ENCODE data around the gene SLC38A3. TPM values are rescaled to one million over a fixed set of nuclear protein-coding genes. Genes with fewer than 3 reads are reported as not detected.

SLC38A3 gene
- polyA plus RNA-seq, 1 experiment, result 0.22 TPM

GRCh38 chr3:50165910-50166538 is 39.0 kb upstream of the SLC38A3 start:
- no peaks in the 10 kb centered on the region for H3K27me3 ChIP-seq (ENCODE audit: control insufficient read depth, insufficient read depth, low read length)
- no peak for DNase-seq (ENCODE audit: low read depth)
- ChIA-PET POLR2A (interaction anchor here (0.6 kb wide), 1 partner anchor 40 kb away, joined by 4 read pairs; no protein-coding TSS in a partner anchor), CTCF (interaction anchor here (0.6 to 1.9 kb wide), 6 partner anchors 9 to 56 kb away, joined by 3 to 9 read pairs (median 6); no protein-coding TSS in a partner anchor)
- no peaks in the 10 kb centered on the region; the same call in 1 of the 2 replicates for H3K36me3 ChIP-seq (ENCODE audit: control insufficient read depth, insufficient read depth, low read length)
- TF ChIP-seq CTCF (IDR thresholded peaks at IDR 0.05; ENCODE audit: insufficient read depth, low read depth, low read length), result no peak
- no peak overlapping the region for H3K4me3 ChIP-seq (ENCODE audit: low read depth, low read length)

GRCh38 chr3:50166620-50167019 is 38.5 kb upstream of the SLC38A3 start:
- DNase-seq (ENCODE audit: low read depth), result no peak
- no peak for TF ChIP-seq CTCF (IDR thresholded peaks at IDR 0.05; ENCODE audit: insufficient read depth, low read depth, low read length)
- Histone ChIP-seq H3K36me3 (ENCODE audit: control insufficient read depth, insufficient read depth, low read length) (no peaks in the 10 kb centered on the region), H3K4me3 (ENCODE audit: low read depth, low read length) (no peak overlapping the region), H3K27me3 (ENCODE audit: control insufficient read depth, insufficient read depth, low read length) (no peaks in the 10 kb centered on the region)
- POLR2A ChIA-PET, result no interaction called here
- CTCF ChIA-PET, result no interaction called here

- no peak for TF ChIP-seq CTCF (IDR thresholded peaks at IDR 0.05; ENCODE audit: insufficient read depth, low read depth, low read length)
- Histone ChIP-seq H3K36me3 (ENCODE audit: control insufficient read depth, insufficient read depth, low read length) (no peaks in the 10 kb centered on the region), H3K27me3 (ENCODE audit: control insufficient read depth, insufficient read depth, low read length) (no peaks in the 10 kb centered on the region), H3K4me3 (ENCODE audit: low read depth, low read length) (no peak overlapping the region)
- POLR2A ChIA-PET, result no interaction called here
- CTCF ChIA-PET, result no interaction called here
- no peak for DNase-seq (ENCODE audit: low read depth)
Measured at GRCh38 chr3:50167069-50167840, 37.8 kb upstream of the SLC38A3 start.

GRCh38 chr3:50167841-50168209 is 37.2 kb upstream of the SLC38A3 start:
- ChIA-PET CTCF (no interaction called here), POLR2A (no interaction called here)
- TF ChIP-seq CTCF (IDR thresholded peaks at IDR 0.05; ENCODE audit: insufficient read depth, low read depth, low read length), result no peak
- Histone ChIP-seq H3K27me3 (ENCODE audit: control insufficient read depth, insufficient read depth, low read length) (no peaks in the 10 kb centered on the region), H3K36me3 (ENCODE audit: control insufficient read depth, insufficient read depth, low read length) (no peaks in the 10 kb centered on the region), H3K4me3 (ENCODE audit: low read depth, low read length) (no peak overlapping the region)
- no peak for DNase-seq (ENCODE audit: low read depth)

- H3K27me3 ChIP-seq (ENCODE audit: control insufficient read depth, insufficient read depth, low read length), result no peaks in the 10 kb centered on the region
- POLR2A ChIA-PET, result no interaction called here
- H3K4me3 ChIP-seq (ENCODE audit: low read depth, low read length), result no peak overlapping the region
- no peak for TF ChIP-seq CTCF (IDR thresholded peaks at IDR 0.05; ENCODE audit: insufficient read depth, low read depth, low read length)
- CTCF ChIA-PET, result no interaction called here
- no peak for DNase-seq (ENCODE audit: low read depth)
- no peaks in the 10 kb centered on the region for H3K36me3 ChIP-seq (ENCODE audit: control insufficient read depth, insufficient read depth, low read length)
Measured at GRCh38 chr3:50168388-50168787, 36.7 kb upstream of the SLC38A3 start.

Data from BJ (cell line).